Measurements from ENCODE around the gene MRPL43.

MRPL43 gene

GRCh38 chr10:100983868-100984671, 3.2 kb downstream of the MRPL43 start:
- in situ Hi-C loops (cut with HindIII; ENCODE audit: low sequenced_read_pairs): no loop called here
- no peak overlapping the region for H3K4me3 ChIP-seq (ENCODE audit: low read depth, low read length)
- TF ChIP-seq, protein P1, sequence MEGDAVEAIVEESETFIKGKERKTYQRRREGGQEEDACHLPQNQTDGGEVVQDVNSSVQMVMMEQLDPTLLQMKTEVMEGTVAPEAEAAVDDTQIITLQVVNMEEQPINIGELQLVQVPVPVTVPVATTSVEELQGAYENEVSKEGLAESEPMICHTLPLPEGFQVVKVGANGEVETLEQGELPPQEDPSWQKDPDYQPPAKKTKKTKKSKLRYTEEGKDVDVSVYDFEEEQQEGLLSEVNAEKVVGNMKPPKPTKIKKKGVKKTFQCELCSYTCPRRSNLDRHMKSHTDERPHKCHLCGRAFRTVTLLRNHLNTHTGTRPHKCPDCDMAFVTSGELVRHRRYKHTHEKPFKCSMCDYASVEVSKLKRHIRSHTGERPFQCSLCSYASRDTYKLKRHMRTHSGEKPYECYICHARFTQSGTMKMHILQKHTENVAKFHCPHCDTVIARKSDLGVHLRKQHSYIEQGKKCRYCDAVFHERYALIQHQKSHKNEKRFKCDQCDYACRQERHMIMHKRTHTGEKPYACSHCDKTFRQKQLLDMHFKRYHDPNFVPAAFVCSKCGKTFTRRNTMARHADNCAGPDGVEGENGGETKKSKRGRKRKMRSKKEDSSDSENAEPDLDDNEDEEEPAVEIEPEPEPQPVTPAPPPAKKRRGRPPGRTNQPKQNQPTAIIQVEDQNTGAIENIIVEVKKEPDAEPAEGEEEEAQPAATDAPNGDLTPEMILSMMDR (IDR thresholded peaks at IDR 0.05; ENCODE audit: low read depth, low read length): no peak
- no peak for DNase-seq (ENCODE audit: low read depth, low spot score)

DNA sequence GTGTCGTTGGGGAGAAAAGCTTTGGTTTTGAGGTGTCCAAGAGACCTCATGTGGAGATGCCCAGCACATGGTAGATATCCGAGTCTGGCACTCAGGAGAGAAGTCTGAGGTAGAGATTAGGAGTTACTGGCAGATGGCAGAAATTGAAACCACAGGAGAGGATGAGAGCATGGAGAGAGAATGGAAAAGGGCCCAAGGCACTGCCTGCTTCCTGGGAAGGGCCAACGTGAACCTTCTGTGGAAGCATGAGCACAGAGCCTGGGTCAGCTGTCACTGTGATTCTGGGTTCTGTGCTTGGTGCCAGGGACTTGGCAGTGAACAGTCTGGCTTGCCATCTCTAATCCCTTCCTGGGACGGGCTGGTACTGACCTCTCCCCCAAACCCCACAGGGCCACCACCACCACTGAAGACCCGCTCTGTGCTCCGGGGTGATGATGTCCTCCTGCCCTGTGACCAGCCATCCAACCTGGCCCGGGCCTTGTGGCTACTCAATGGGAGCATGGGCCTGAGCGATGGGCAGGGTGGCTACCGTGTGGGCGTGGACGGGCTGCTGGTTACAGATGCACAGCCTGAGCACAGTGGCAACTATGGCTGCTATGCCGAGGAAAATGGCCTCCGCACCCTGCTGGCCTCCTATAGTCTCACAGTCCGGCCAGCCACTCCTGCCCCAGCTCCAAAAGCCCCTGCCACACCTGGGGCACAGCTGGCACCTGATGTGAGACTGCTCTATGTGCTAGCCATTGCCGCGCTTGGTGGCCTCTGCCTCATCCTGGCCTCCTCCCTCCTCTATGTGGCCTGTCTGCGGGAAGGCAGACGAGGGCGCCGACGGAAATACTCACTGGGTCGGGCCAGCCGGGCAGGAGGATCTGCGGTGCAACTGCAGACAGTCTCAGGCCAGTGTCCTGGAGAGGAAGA, 4.1 kb downstream of the MRPL43 start:
- in situ Hi-C loops (cut with HindIII; ENCODE audit: low sequenced_read_pairs): no loop called here
- DNase-seq (ENCODE audit: low read depth, low spot score): no peak
- H3K4me3 ChIP-seq (ENCODE audit: low read depth, low read length): no peak overlapping the region
- TF ChIP-seq, protein P1 (IDR thresholded peaks at IDR 0.05; ENCODE audit: low read depth, low read length): no peak

DNA sequence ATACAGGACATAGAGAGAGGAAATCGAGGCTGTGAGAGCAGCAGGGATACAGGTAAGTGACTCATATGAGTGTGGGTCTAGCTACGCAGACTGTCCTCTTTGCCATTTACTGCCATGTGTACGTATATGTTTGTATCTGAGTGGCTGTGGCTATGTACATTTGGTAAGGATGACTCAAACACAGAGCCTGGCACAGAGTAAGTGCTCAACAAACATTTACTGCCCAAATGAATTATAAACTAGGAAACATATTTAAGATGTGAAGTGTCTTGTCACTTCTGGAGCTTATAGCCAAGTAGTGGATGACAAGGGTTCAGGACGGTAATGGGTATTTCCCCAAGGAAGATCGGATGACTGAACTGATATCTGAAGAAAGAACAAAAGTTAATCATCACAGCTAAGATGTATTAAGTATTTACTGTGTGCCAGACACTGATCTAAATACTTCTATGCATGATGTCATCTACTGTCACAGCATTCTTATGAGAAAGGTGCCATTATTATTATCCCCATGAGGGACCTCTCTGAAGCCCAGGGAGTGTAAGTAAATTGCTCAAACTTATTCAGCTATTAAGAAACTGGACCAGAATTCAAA, 6.0 kb downstream of the MRPL43 start:
- in situ Hi-C loops (cut with HindIII; ENCODE audit: low sequenced_read_pairs): no loop called here
- H3K4me3 ChIP-seq (ENCODE audit: low read depth, low read length): no peak overlapping the region
- TF ChIP-seq, protein P1 (IDR thresholded peaks at IDR 0.05; ENCODE audit: low read depth, low read length): no peak
- no peak for DNase-seq (ENCODE audit: low read depth, low spot score)

- TF ChIP-seq, protein P1 (IDR thresholded peaks at IDR 0.05; ENCODE audit: low read depth, low read length): no peak
- in situ Hi-C loops (cut with HindIII; ENCODE audit: low sequenced_read_pairs): no loop called here
- no peak for DNase-seq (ENCODE audit: low read depth, low spot score)
- no peak overlapping the region for H3K4me3 ChIP-seq (ENCODE audit: low read depth, low read length)
These were observed 6.6 kb downstream of the MRPL43 start for GRCh38 chr10:100980711-100981110.

DNA sequence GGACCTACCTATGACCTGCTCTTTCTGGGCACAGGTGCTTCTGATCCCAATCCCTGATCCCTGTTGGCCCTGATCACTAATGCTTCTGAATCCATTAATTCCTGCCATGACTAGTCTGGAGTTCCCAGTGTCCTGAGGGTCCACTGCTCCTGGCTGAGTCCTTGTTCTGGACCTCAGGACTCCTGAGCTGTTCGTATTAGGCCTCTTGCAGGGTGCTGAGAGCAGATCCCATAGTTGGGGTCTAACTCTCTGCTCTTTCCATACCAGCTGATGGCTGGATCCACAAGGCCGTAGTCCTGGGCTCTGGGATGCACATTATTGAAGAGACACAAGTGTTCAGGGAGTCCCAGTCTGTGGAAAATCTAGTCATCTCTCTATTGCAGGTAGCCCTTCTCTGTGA, 7.0 kb downstream of the MRPL43 start:
- DNase-seq (ENCODE audit: low read depth, low spot score): no peak
- TF ChIP-seq, protein P1 (IDR thresholded peaks at IDR 0.05; ENCODE audit: low read depth, low read length): no peak
- in situ Hi-C loops (cut with HindIII; ENCODE audit: low sequenced_read_pairs): no loop called here
- no peak overlapping the region for H3K4me3 ChIP-seq (ENCODE audit: low read depth, low read length)

GRCh38 chr10:100979791-100980272, 7.5 kb downstream of the MRPL43 start:
- TF ChIP-seq, protein P1 (IDR thresholded peaks at IDR 0.05; ENCODE audit: low read depth, low read length): no peak
- H3K4me3 ChIP-seq (ENCODE audit: low read depth, low read length): no peak overlapping the region
- DNase-seq (ENCODE audit: low read depth, low spot score): no peak
- in situ Hi-C loops (cut with HindIII; ENCODE audit: low sequenced_read_pairs): no loop called here

Measured in astrocyte of the spinal cord (primary cell).